CD4-positive, alpha-beta T cell treated with Interleukin-21 for 1 hour (primary cell): ENCODE results near the gene DOCK1.
"Not testable (repeated sequence)": the region's sequence is repeated elsewhere in the genome, so short reads cannot be mapped to it uniquely, and the experiment has no call there.

Source experiments
- DNase-seq: peaks from one replicate; pipeline ENCODE4 v3.0.0-alpha.2; 2020

Gene DOCK1

GRCh38 chr10:126904818-126905701 lies at the start of gene DOCK1:
TSS of gene DOCK1 (plus strand) at chr10:126905428. CDS start at chr10:126905518, 90 bp downstream.
- no peak for DNase-seq

DNA sequence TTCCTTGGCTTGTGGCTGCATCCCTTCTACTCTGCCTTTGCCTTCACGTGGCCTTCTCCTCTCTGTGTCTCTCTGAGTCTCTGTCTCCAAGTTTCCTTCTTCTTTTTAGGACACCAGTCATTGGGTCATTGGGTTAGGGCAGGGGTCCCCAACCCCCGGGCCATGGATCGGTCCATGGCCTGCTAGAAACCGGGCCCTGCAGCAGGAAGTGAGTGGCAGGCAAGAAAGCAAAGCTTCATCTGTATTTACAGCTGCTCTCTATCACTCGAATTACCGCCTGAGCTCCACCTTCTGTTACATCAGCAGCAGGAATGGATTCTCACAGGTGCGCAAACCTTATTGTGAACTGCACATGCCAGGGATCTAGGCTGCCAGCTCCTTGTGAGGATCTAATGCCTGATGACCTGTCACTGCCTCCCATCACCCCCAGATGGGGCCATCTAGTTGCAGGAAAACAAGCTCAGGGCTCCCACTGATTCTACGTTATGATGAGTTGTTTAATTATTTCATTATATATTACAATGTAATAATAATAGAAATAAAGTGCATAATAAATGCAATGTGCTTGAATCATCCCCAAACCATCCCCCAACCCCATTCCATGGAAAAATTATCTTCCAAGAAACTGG lies 47.9 kb upstream of the DOCK1 start:
- DNase-seq, result no peak

- DNase-seq, result no peak
Observed at GRCh38 chr10:126867567-126868365, 37.5 kb upstream of the DOCK1 start.

DNA sequence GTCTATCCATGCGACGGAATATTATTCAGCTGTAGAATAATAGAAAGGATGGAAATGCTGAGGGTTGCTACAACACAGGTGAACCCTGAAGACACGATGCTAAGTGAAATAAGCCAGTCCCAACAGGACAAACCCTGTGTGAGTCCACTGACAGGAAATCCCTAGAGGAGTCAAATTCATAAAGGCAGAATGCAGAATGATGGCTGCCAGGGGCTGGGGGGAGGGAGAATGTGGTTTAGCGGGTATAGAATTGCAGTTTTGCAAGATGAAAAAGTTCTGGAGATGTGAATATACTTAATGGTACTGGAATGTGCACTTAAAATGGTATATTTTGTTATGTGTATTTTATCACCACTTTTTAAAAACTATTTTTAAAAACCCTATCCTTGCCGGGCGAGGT lies 36.9 kb upstream of the DOCK1 start:
- DNase-seq, result no peak

- DNase-seq, result no peak
Observed at GRCh38 chr10:126872135-126872534, 33.1 kb upstream of the DOCK1 start.

GRCh38 chr10:126872768-126873167 lies 32.5 kb upstream of the DOCK1 start:
- DNase-seq, result no peak

DNA sequence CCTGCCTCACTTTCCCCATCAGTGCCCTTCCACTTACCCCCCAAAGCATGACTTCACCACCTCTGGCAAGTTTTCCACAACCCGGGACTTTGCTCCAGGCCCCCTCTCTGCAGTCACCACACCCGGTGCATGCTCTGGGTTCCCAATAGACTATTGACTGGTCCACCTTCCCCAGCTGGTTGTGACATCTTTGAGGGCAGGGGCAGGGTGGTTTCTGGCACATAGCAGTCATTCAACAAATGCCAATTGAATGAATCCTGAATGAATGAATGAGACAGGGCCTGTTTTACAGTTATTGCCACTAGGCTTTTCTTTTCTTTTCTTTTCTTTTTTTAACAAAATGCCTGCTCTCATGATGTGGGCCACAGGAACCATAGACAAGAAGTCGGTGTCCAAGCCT lies 28.8 kb upstream of the DOCK1 start:
- DNase-seq, result no peak

GRCh38 chr10:126877390-126877789 lies 27.8 kb upstream of the DOCK1 start:
- DNase-seq, result no peak

GRCh38 chr10:126878594-126878993 lies 26.6 kb upstream of the DOCK1 start:
- no peak for DNase-seq

GRCh38 chr10:126880926-126881325 lies 24.3 kb upstream of the DOCK1 start:
- DNase-seq, result no peak

GRCh38 chr10:126882055-126882454 lies 23.2 kb upstream of the DOCK1 start:
- not testable (repeated sequence) for DNase-seq

DNA sequence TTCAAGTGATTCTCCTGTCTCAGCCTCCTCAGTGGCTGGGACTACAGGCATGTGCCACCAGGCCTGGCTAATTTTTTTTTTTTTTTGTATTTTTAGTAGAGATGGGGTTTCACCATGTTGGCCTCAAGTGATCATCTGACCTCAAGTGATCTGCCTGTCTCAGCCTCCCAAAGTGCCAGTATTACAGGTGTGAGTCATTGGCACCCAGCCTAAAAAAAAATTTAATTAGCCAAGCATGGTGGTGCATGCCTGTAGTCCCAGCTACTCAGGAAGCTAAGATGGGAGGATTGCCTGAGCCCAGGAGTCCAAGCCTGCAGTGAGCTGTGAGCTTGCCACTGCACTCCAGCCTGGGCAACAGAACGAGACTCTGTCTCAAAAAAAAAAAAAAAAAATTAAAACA lies 16.8 kb upstream of the DOCK1 start:
- DNase-seq, result not testable (repeated sequence)

GRCh38 chr10:126889421-126889820 lies 15.8 kb upstream of the DOCK1 start:
- DNase-seq, result no peak

DNA sequence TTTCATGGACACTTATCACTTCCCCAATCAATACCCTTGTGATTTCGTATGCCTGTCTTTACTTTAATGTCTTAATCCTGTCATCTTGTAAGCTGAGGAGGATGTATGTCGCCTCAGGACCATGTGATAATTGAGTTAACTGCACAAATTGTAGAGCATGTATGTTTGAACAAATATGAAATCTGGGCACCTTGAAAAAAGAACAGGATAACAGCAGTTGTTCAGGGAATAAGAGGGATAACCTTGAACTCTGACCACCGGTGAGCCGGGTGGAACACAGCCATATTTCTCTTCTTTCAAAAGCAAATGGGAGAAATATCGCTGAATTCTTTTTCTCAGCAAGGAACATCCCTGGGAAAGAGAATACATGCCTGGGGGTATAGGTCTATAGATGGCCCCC lies 14.4 kb upstream of the DOCK1 start:
- DNase-seq, result not testable (repeated sequence)

DNA sequence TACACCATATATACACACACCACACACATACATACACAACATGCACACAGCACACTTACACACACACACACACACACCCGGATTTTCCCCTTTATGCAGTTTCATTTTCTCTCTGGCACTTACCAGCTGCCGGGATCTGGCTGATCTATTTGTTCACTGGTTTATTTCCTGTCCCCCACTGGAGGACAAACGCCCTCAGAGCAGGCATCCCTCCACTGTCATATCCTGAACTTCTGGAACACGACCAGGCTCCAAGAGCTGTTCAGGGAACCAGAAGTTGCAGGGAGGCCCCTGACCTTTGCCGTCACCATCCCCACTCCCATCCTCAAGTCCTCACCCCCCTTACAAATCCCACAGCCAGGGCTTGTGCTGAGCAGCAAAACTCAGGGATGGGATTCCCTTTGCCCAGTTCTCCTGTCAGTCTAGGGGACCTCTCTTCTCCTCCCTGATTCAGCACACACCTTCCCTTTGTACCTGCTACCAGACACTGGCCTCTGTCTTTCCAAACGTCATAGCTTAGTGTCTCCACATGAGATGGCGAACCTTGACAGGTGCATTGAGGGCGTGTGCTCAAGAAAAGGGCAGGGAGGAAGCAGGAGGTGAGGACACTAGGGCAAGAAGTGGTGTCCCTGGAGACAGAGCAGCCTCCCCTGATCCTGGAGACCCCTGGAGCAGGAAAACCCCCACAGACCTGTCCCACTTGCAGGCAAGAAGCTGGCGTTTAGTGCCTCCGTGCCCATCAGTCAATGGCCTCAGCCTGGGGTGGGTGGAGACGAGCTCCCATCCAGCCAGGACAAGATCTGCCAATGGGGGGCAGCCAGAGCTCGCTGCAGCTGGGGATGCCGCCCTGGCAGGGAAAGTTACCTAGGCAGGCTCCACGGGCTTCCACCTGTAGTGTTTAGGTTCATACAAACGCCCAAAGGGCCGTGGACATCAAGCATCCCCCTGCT lies 12.7 kb upstream of the DOCK1 start:
- DNase-seq, result no peak

GRCh38 chr10:126893206-126893605 lies 12.0 kb upstream of the DOCK1 start:
- DNase-seq, result no peak

DNA sequence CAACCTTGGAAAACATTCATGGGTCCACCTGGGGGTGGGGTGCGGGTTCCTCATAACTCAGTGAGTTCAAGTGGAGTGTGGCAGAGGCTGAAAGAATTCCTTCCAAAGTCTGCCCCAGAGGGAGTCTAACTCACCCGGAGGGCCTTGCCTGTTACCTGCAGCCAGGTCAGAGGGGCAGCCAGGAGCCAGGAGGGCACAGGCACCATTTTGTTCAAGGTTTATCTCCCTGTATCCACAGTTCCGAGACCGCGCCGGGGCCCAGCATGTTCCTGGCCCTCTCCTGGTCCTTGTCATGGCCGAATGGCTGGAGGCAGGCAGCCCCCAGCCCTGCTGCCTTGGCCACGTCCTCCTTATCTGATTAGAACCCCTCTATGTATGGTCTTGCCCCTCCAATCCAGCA lies 11.4 kb upstream of the DOCK1 start:
- no peak for DNase-seq

- no peak for DNase-seq
Observed at GRCh38 chr10:126895214-126895781, 9.9 kb upstream of the DOCK1 start.

DNA sequence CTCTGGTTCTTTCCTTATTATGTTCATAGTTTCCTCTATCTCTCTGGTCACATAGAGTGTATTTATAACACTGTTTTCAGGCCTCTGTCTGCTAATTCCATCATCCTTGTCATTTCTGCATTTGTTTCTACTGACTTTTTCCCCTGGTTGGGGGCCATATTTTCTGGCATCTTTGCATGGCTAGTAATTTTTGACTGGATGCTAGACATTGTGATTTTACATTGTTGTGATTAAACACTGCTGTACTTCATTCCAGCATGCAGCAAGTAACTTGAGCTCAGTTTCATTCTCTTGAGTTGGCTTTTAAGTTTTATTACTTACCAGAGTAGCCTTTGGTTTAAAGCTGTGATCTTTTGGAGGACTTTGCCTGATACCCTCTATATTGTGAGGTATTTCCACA lies 6.8 kb upstream of the DOCK1 start:
- DNase-seq, result no peak

GRCh38 chr10:126899529-126899928 lies 5.7 kb upstream of the DOCK1 start:
- not testable (repeated sequence) for DNase-seq

DNA sequence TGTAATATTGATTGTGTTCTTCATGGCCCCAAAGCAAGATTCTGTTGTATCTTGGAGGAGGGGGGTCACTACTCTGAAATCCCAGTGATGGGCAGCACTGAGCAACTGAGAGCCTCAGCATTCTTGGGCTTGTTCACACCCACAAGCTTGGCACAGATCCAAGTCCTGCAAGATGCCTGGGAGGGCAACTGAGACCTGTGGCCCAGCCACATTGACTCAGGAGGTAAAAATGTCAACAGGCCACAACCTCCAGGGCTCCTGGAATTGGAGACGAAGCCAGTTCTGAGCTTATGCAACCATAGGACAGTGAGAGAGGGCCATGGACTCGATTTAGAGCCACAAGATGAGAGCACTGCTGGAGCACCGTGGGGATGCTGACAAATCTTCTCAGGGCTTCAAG lies 3.1 kb upstream of the DOCK1 start:
- DNase-seq, result no peak
